CD14-positive monocyte (primary cell): ENCODE results near the gene ZNF385D. TPM values are rescaled to one million over a fixed set of nuclear protein-coding genes. Genes with fewer than 3 reads are reported as not detected.

Source experiments
- DNase-seq, 3 donors: peaks; one replicate each; pipeline ENCODE4 v3.0.0-alpha.2; 2011 to 2022
- H2AFZ ChIP-seq: 2 replicates; pipeline ENCODE4 v1.6.0; 2012; ENCODE audit warnings: mild to moderate bottlenecking, low read depth, low read length, inconsistent platforms; ENCODE audit not compliant: insufficient read depth, poor library complexity, severe bottlenecking
- H3K27ac ChIP-seq, 2 donors: 1 replicate in 1 of 2; 2 replicates in 1 of 2; pipeline ENCODE4 v1.5.1; 2012 to 2013; ENCODE audit warnings: low read length in 2 of 2, control low read depth in 1 of 2, inconsistent platforms in 1 of 2, low read depth in 1 of 2, mild to moderate bottlenecking in 1 of 2
- H3K27me3 ChIP-seq, 2 donors: one replicate each; pipeline versions ENCODE4 v1.6.0 to v1.6.1; 2011 to 2013; ENCODE audit warnings: low read length in 2 of 2; ENCODE audit not compliant: control insufficient read depth in 2 of 2, insufficient read depth in 2 of 2
- H3K36me3 ChIP-seq, 2 donors: replicated peaks in 1 of 2; 1 replicate in 1 of 2; 2 replicates in 1 of 2; pipeline versions ENCODE4 v1.5.1 to v1.6.1; 2012 to 2013; ENCODE audit warnings: low read length in 2 of 2, control low read depth in 1 of 2, inconsistent platforms in 1 of 2, mild to moderate bottlenecking in 1 of 2; ENCODE audit not compliant: insufficient read depth in 2 of 2, control insufficient read depth in 1 of 2
- H3K4me1 ChIP-seq, 2 donors: 1 replicate in 1 of 2; 2 replicates in 1 of 2; pipeline versions ENCODE4 v1.5.1 to v1.6.1; 2012 to 2013; ENCODE audit warnings: low read length in 2 of 2, control low read depth in 1 of 2, inconsistent platforms in 1 of 2, mild to moderate bottlenecking in 1 of 2, moderate library complexity in 1 of 2; ENCODE audit not compliant: insufficient read depth in 2 of 2, control insufficient read depth in 1 of 2
- H3K4me2 ChIP-seq: replicated peaks from 2 replicates; pipeline ENCODE3; 2012; ENCODE audit warnings: low read length, moderate library complexity, mild to moderate bottlenecking; ENCODE audit not compliant: poor library complexity, severe bottlenecking; ENCODE audit errors: extremely low read depth
- H3K4me3 ChIP-seq, 3 experiments: fragments of 200-600 bp in 1 of 3; sonication (generic) in 1 of 3; replicated peaks in 1 of 3; 1 replicate in 2 of 3; 2 replicates in 1 of 3; pipeline ENCODE4 v1.5.1; 2011 to 2013; ENCODE audit warnings: low read length in 3 of 3, mild to moderate bottlenecking in 3 of 3, control low read depth in 2 of 3, low read depth in 2 of 3, inconsistent platforms in 1 of 3, moderate library complexity in 1 of 3
- H3K79me2 ChIP-seq: 2 replicates; pipeline ENCODE4 v1.6.0; 2012; ENCODE audit warnings: mild to moderate bottlenecking, control low read depth, inconsistent platforms, low read length, moderate library complexity; ENCODE audit not compliant: insufficient read depth
- H3K9ac ChIP-seq: 2 replicates; pipeline ENCODE4 v1.6.0; 2017; ENCODE audit warnings: low read length, mild to moderate bottlenecking; ENCODE audit not compliant: insufficient read depth, poor library complexity, severe bottlenecking
- H3K9me3 ChIP-seq, 2 donors: replicated peaks in 1 of 2; 1 replicate in 1 of 2; 2 replicates in 1 of 2; pipeline versions ENCODE4 v1.5.1 to v1.6.1; 2012 to 2013; ENCODE audit warnings: low read length in 2 of 2, control low read depth in 1 of 2; ENCODE audit not compliant: control insufficient read depth in 1 of 2, insufficient read depth in 1 of 2
- H4K20me1 ChIP-seq: 2 replicates; pipeline ENCODE4 v1.6.0; 2012; ENCODE audit warnings: mild to moderate bottlenecking, low read length, control low read depth, moderate library complexity; ENCODE audit not compliant: insufficient read depth
- H3K27ac Mint-ChIP-seq, 7 donors: one replicate each; pipeline ENCODE4 v1.8.0; 2020; ENCODE audit warnings: mild to moderate bottlenecking in 7 of 7, mixed read lengths in 7 of 7, moderate library complexity in 6 of 7, inconsistent platforms in 2 of 7
- H3K27me3 Mint-ChIP-seq, 3 donors: one replicate each; pipeline ENCODE4 v1.8.0; 2021 to 2022; ENCODE audit warnings: low read depth in 3 of 3, mild to moderate bottlenecking in 3 of 3, mixed read lengths in 3 of 3, moderate library complexity in 3 of 3, inconsistent platforms in 1 of 3
- H3K36me3 Mint-ChIP-seq, 2 donors: one replicate each; pipeline ENCODE4 v1.8.0; 2020; ENCODE audit warnings: mixed read lengths in 2 of 2, inconsistent platforms in 1 of 2, mild to moderate bottlenecking in 1 of 2
- H3K4me1 Mint-ChIP-seq: one replicate; pipeline ENCODE4 v1.8.0; 2020; ENCODE audit warnings: mild to moderate bottlenecking, mixed read lengths
- H3K4me3 Mint-ChIP-seq, 2 donors: one replicate each; pipeline ENCODE4 v1.8.0; 2020; ENCODE audit warnings: mild to moderate bottlenecking in 2 of 2, mixed read lengths in 2 of 2, moderate library complexity in 1 of 2
- H3K9me3 Mint-ChIP-seq, 7 donors: one replicate each; pipeline ENCODE4 v1.8.0; 2020 to 2022; ENCODE audit warnings: mixed read lengths in 7 of 7, mild to moderate bottlenecking in 6 of 7, moderate library complexity in 6 of 7, inconsistent platforms in 2 of 7
- CTCF ChIP-seq: fragments of 200-600 bp; IDR thresholded peaks from one replicate; pipeline ENCODE4 v1.8.0; 2022; ENCODE audit warnings: antibody characterized with exemption, mild to moderate bottlenecking
- WGBS: methylation state at CpG from one replicate; pipeline ENCODE4 v1.1.5; 2013; ENCODE audit warnings: missing lambda C conversion rate; ENCODE audit not compliant: insufficient coverage; 5-methylcytosine and 5-hydroxymethylcytosine counted together
- intact Hi-C, 2 donors: fragments of 100-400 bp; cut with micrococcal nuclease; formaldehyde crosslinking; loops; one replicate each; pipeline versions ENCODE4 v1.15.0 to v1.15.1; 2023
- polyA plus RNA-seq, 3 donors: library from polyadenylated mRNA; depleted of rRNA in 1 of 3; unstranded in 2 of 3; stranded (reverse) in 1 of 3; fragments of 300-500 nt in 2 of 3; fragments of >200 nt in 1 of 3; fragmentation: Illumina TruSeq in 2 of 3; gene quantifications; 1 replicate in 2 of 3; 2 replicates in 1 of 3; pipeline ENCODE4 v1.2.3, GENCODE V29; 2012 to 2021

The ZNF385D gene
- polyA plus RNA-seq, 3 donors, result not detected

- Histone ChIP-seq H3K9ac (no peak overlapping the region), H3K27ac (no peak overlapping the region), H3K79me2 (no peaks in the 10 kb centered on the region), H3K27me3 (no peaks in the 10 kb centered on the region), H3K9me3 (peaks cover 5 to 10% of the 10 kb centered on the region in 2 donors), H2AFZ (no peak overlapping the region), H3K4me2 (no peak overlapping the region), H3K4me3 (no peak overlapping the region), H3K4me1 (no peaks in the 10 kb centered on the region), H4K20me1 (no peaks in the 10 kb centered on the region), H3K36me3 (no peaks in the 10 kb centered on the region)
- no peak for DNase-seq
- H3K27me3 Mint-ChIP-seq, result no peaks in the 10 kb centered on the region
- H3K9me3 Mint-ChIP-seq, result peaks cover 0 to 3% (median 1%) of the 10 kb centered on the region in 7 donors
- 83% methylated on average over 1 of the region's 2 CpGs for WGBS
- no peak for TF ChIP-seq CTCF
- H3K4me1 Mint-ChIP-seq, result no peaks in the 10 kb centered on the region
- H3K27ac Mint-ChIP-seq, result no peak overlapping the region
- intact Hi-C loops, result no loop called here
- H3K36me3 Mint-ChIP-seq, result no peaks in the 10 kb centered on the region
- no peak overlapping the region for H3K4me3 Mint-ChIP-seq
These were observed 43.3 kb upstream of the ZNF385D start for GRCh38 chr3:21794291-21794690.

- Histone ChIP-seq H2AFZ (no peak overlapping the region), H3K36me3 (no peaks in the 10 kb centered on the region), H3K4me2 (no peak overlapping the region), H3K4me3 (no peak overlapping the region), H3K27ac (no peak overlapping the region), H3K9me3 (peaks cover 0 to 9% of the 10 kb centered on the region in 2 donors), H3K27me3 (no peaks in the 10 kb centered on the region), H3K79me2 (no peaks in the 10 kb centered on the region), H3K9ac (no peak overlapping the region), H3K4me1 (no peaks in the 10 kb centered on the region), H4K20me1 (no peaks in the 10 kb centered on the region)
- no peak for TF ChIP-seq CTCF
- H3K9me3 Mint-ChIP-seq, result peaks cover 0 to 5% (median under 1%) of the 10 kb centered on the region in 7 donors
- H3K4me1 Mint-ChIP-seq, result no peaks in the 10 kb centered on the region
- H3K4me3 Mint-ChIP-seq, result no peak overlapping the region
- no peak for DNase-seq
- H3K27ac Mint-ChIP-seq, result no peak overlapping the region
- no peaks in the 10 kb centered on the region for H3K36me3 Mint-ChIP-seq
- WGBS, result no CpG with 5 or more reads among the region's 1 CpG
- H3K27me3 Mint-ChIP-seq, result no peaks in the 10 kb centered on the region
- intact Hi-C loops, result no loop called here
These were observed 41.2 kb upstream of the ZNF385D start for GRCh38 chr3:21792176-21792575.
